HepG2 (cell line): ENCODE data around the gene STX4. TPM values are rescaled to one million over a fixed set of nuclear protein-coding genes. Genes with fewer than 3 reads are reported as not detected.

Experiments
- BCL3 ChIP-seq: sonication (generic); formaldehyde crosslinking; IDR thresholded peaks from 2 replicates; pipeline ENCODE4 v1.5.1; 2020; ENCODE audit warnings: mild to moderate bottlenecking, missing genetic modification reagents, moderate library complexity
- FUBP1 ChIP-seq: sonication (generic); formaldehyde crosslinking; IDR thresholded peaks from 2 replicates; pipeline ENCODE4 v1.5.1; 2020; ENCODE audit warnings: missing genetic modification reagents, mild to moderate bottlenecking, borderline replicate concordance
- HBP1 ChIP-seq: IDR thresholded peaks from 2 replicates; pipeline ENCODE4 v1.6.1; 2016; ENCODE audit warnings: low read depth, control low read depth
- HDAC1 ChIP-seq: sonication (generic); formaldehyde crosslinking; IDR thresholded peaks from 2 replicates; pipeline ENCODE4 v1.5.1; 2020; ENCODE audit warnings: mild to moderate bottlenecking, missing genetic modification reagents
- KMT2B ChIP-seq: IDR thresholded peaks from 2 replicates; pipeline ENCODE4 v1.6.1; 2016; ENCODE audit warnings: missing genetic modification reagents, missing compliant biosample characterization
- MAFF ChIP-seq: IDR thresholded peaks from 2 replicates; pipeline ENCODE4 v1.6.1; 2011; ENCODE audit warnings: low read depth, low read length, improper control_type of control experiment
- MTF1 ChIP-seq: sonication (generic); formaldehyde crosslinking; IDR thresholded peaks from 2 replicates; pipeline ENCODE4 v1.5.0; 2020; ENCODE audit warnings: missing genetic modification reagents
- PAF1 ChIP-seq: IDR thresholded peaks from 2 replicates; pipeline ENCODE4 v1.6.1; 2016; ENCODE audit warnings: missing genetic modification reagents, missing compliant biosample characterization
- PATZ1 ChIP-seq: sonication (generic); formaldehyde crosslinking; IDR thresholded peaks from 2 replicates; pipeline ENCODE4 v1.4.0; 2020; ENCODE audit warnings: missing genetic modification reagents
- POGZ ChIP-seq: sonication (generic); formaldehyde crosslinking; IDR thresholded peaks from 2 replicates; pipeline ENCODE4 v1.4.0; 2020; ENCODE audit warnings: mild to moderate bottlenecking, missing genetic modification reagents
- PTBP1 ChIP-seq: fragments of 200-400 bp; formaldehyde crosslinking; IDR thresholded peaks from 2 replicates; pipeline ENCODE4 v1.6.1; 2018; ENCODE audit warnings: low read length, low read depth; ENCODE audit not compliant: poor library complexity, severe bottlenecking
- RAD51 ChIP-seq: fragments of 450-650 bp; IDR thresholded peaks from 2 replicates; pipeline ENCODE4 v1.6.1; 2016; ENCODE audit warnings: borderline replicate concordance
- RNF2 ChIP-seq: fragments of 450-650 bp; conservative IDR thresholded peaks from 2 replicates; pipeline ENCODE4 v1.6.1; 2016; ENCODE audit warnings: low read depth
- TEAD2 ChIP-seq: sonication (generic); formaldehyde crosslinking; IDR thresholded peaks from 2 replicates; pipeline ENCODE4 v1.9.0; 2021; ENCODE audit warnings: missing genetic modification reagents
- ZBTB3 ChIP-seq: sonication (generic); formaldehyde crosslinking; IDR thresholded peaks from 2 replicates; pipeline ENCODE4 v1.4.0; 2020; ENCODE audit warnings: low read depth, mild to moderate bottlenecking, moderate library complexity, missing genetic modification reagents, borderline replicate concordance
- ZFX ChIP-seq: sonication (generic); formaldehyde crosslinking; IDR thresholded peaks from 2 replicates; pipeline ENCODE4 v1.4.0; 2020; ENCODE audit warnings: mild to moderate bottlenecking, low read depth, missing genetic modification reagents, moderate library complexity
- ZNF232 ChIP-seq: sonication (generic); formaldehyde crosslinking; IDR thresholded peaks from 2 replicates; pipeline ENCODE4 v1.4.0; 2020; ENCODE audit warnings: missing genetic modification reagents, borderline replicate concordance
- ZNF3 ChIP-seq: IDR thresholded peaks from 2 replicates; pipeline ENCODE4 v1.7.0; 2017; ENCODE audit warnings: inconsistent platforms
- ZNF7 ChIP-seq: IDR thresholded peaks from 2 replicates; pipeline ENCODE4 v1.6.1; 2016; ENCODE audit warnings: missing biosample characterization, missing genetic modification reagents
- ZNF878 ChIP-seq: sonication (generic); formaldehyde crosslinking; IDR thresholded peaks from 2 replicates; pipeline ENCODE4 v1.8.1; 2023; ENCODE audit warnings: mild to moderate bottlenecking, missing genetic modification reagents, moderate library complexity
- polyA plus RNA-seq, 8 experiments: library from polyadenylated mRNA; depleted of rRNA in 3 of 8; stranded (reverse) in 7 of 8; unstranded in 1 of 8; fragments of >200 nt; fragmentation: Illumina TruSeq in 4 of 8; extraction: Trizol in 4 of 8; gene quantifications; 2 replicates each; pipeline versions ENCODE4 v1.2.1 to v1.2.3, GENCODE V29; 2011 to 2016; ENCODE audit warnings: low read depth in 4 of 8, missing spikeins in 1 of 8, mixed read lengths in 1 of 8; ENCODE audit not compliant: insufficient read depth in 1 of 8
- total RNA-seq, 5 experiments: library from RNA; depleted of rRNA; stranded (reverse); fragments of >200 nt; fragmentation: Illumina TruSeq; extraction: Trizol; gene quantifications; 2 replicates each; pipeline ENCODE4 v1.2.3, GENCODE V29; 2016; ENCODE audit warnings: low read depth in 1 of 5

The STX4 gene
- total and polyA plus RNA-seq, 2 of the 13 experiments (the other 11 are each of a cell fraction or from before 2014, with no cell fraction given) = 29.2 to 34.6 TPM

GRCh38 chr16:31073970-31074813, 40.8 kb downstream of the STX4 start, which contains the start of the genes ZNF646 and ZNF668 (continued):
- TF ChIP-seq HBP1 (CRISPR knock-in tag) (peak; percentile 84; the same call in 1 of the 2 replicates), POGZ (CRISPR knock-in tag) (no peak; the same call in none of the 2 replicates), PAF1 (CRISPR knock-in tag) (no peak), MTF1 (CRISPR knock-in tag) (no peak; the same call in 1 of the 2 replicates), ZNF878 (CRISPR knock-in tag) (peak; percentile 58; the same call in 1 of the 2 replicates), ZNF7 (CRISPR knock-in tag) (no peak), PATZ1 (peak; percentile 64), PTBP1 (peak; percentile 67), BCL3 (peak; percentile 91), ZNF3 (CRISPR knock-in tag) (no peak), ZBTB3 (CRISPR knock-in tag) (peak; percentile 61; the same call in 1 of the 2 replicates), ZNF232 (CRISPR knock-in tag) (no peak), ZFX (CRISPR knock-in tag) (peak; percentile 32; the same call in 1 of the 2 replicates), HDAC1 (CRISPR knock-in tag) (peak; percentile 83; the same call in 1 of the 2 replicates), TEAD2 (no peak), FUBP1 (CRISPR knock-in tag) (no peak), RAD51 (no peak), MAFF (no peak), RNF2 (no peak), KMT2B (CRISPR knock-in tag) (peak; percentile 86)
